Left ventricle myocardium inferior (tissue), 1 donor: ENCODE data around the gene CCHCR1. TPM values are rescaled to one million over a fixed set of nuclear protein-coding genes. Genes with fewer than 3 reads are reported as not detected.
"Not testable (repeated sequence)": the region's sequence is repeated elsewhere in the genome, so short reads cannot be mapped to it uniquely, and the experiment has no call there.

Experiments used
- DNase-seq: peaks from one replicate; pipeline ENCODE4 v3.0.0-alpha.2; 2020
- H3K27ac ChIP-seq: fragments of 200-600 bp; replicated peaks from 2 replicates; pipeline ENCODE4 v1.8.0; 2021
- H3K27me3 ChIP-seq: fragments of 200-600 bp; 2 replicates; pipeline ENCODE4 v1.8.0; 2021; ENCODE audit warnings: low read depth
- H3K36me3 ChIP-seq: fragments of 200-600 bp; 2 replicates; pipeline ENCODE4 v1.8.0; 2021
- H3K4me1 ChIP-seq: fragments of 200-600 bp; 2 replicates; pipeline ENCODE4 v1.8.0; 2021
- H3K4me3 ChIP-seq: fragments of 200-600 bp; 2 replicates; pipeline ENCODE4 v1.8.0; 2021; ENCODE audit warnings: mild to moderate bottlenecking, moderate library complexity
- H3K9me3 ChIP-seq: fragments of 200-600 bp; replicated peaks from 2 replicates; pipeline ENCODE4 v1.8.0; 2021
- CTCF ChIP-seq: fragments of 200-600 bp; IDR thresholded peaks from 2 replicates; pipeline ENCODE4 v1.8.0; 2021; ENCODE audit warnings: antibody characterized with exemption, mild to moderate bottlenecking, borderline replicate concordance
- intact Hi-C: fragments of 100-400 bp; cut with micrococcal nuclease; formaldehyde crosslinking; loops from one replicate; pipeline ENCODE4 v1.11.0; 2022
- long read RNA-seq: library from polyadenylated mRNA; unstranded; transcript quantifications from one replicate; pipeline ENCODE4 v2.0.0, GENCODE V29; 2021
- total RNA-seq: library from RNA; stranded (reverse); fragmentation: NEBNext Ultra II Directional; extraction: Animal tissue kit (Norgen Biotek cat#: 25700); gene quantifications from one replicate; pipeline ENCODE4 v1.2.1, GENCODE V29; 2021
- donor health status: DM: no; HTN: yes; CAD: no; lungs with severe emphysema.

CCHCR1 gene
- 13.3 TPM for total RNA-seq
- long read RNA-seq, transcript CCHCR1-201 (18 exons, 2,625 nt): major isoform, 11 of 20 reads
- long read RNA-seq, partial matches to known transcripts: 3 of 20 reads
- long read RNA-seq, other reads (novel, unspliced or antisense): 6 of 20 reads

GRCh38 chr6:31157513-31158139 is at the start of gene CCHCR1:
Gene CCHCR1, minus strand, starts transcription at chr6:31157802. Its CDS starts 202 bp downstream, at chr6:31157600.
- DNase-seq: no peak
- Histone ChIP-seq H3K36me3 (peaks cover 19% of the 10 kb centered on the region), H3K27me3 (no peaks in the 10 kb centered on the region), H3K4me1 (peaks cover 31% of the 10 kb centered on the region), H3K9me3 (no peaks in the 10 kb centered on the region), H3K27ac (peak within 1 kb of the TSS; percentile 79), H3K4me3 (peak within 1 kb of the TSS; percentile 73)
- intact Hi-C loops: no loop called here
- no peak for TF ChIP-seq CTCF

GRCh38 chr6:31205638-31206037 is 48.0 kb upstream of the CCHCR1 start:
- no peak for TF ChIP-seq CTCF
- Histone ChIP-seq H3K9me3 (peaks cover 5% of the 10 kb centered on the region), H3K36me3 (peaks cover 7% of the 10 kb centered on the region), H3K27ac (no peak overlapping the region), H3K4me1 (peaks cover 24% of the 10 kb centered on the region), H3K27me3 (no peaks in the 10 kb centered on the region), H3K4me3 (no peak overlapping the region)
- intact Hi-C loops: no loop called here
- no peak for DNase-seq

GRCh38 chr6:31204751-31205145 is 47.1 kb upstream of the CCHCR1 start:
- Histone ChIP-seq H3K9me3 (peaks cover 11% of the 10 kb centered on the region), H3K27me3 (no peaks in the 10 kb centered on the region), H3K36me3 (peaks cover 15% of the 10 kb centered on the region), H3K4me3 (no peak overlapping the region), H3K4me1 (peaks cover 26% of the 10 kb centered on the region), H3K27ac (peak overlapping the region; percentile 85)
- DNase-seq: no peak
- intact Hi-C loops: no loop called here
- no peak for TF ChIP-seq CTCF

- Histone ChIP-seq H3K4me1 (peaks cover 36% of the 10 kb centered on the region), H3K27me3 (no peaks in the 10 kb centered on the region), H3K4me3 (peak overlapping the region; percentile 59), H3K36me3 (peaks cover 18% of the 10 kb centered on the region), H3K9me3 (peaks cover 11% of the 10 kb centered on the region), H3K27ac (peak overlapping the region; percentile 85)
- TF ChIP-seq CTCF: no peak
- intact Hi-C loops: no loop called here
- DNase-seq: no peak
These were observed 45.9 kb upstream of the CCHCR1 start for GRCh38 chr6:31203345-31203979.

GRCh38 chr6:31202259-31203166 is 44.9 kb upstream of the CCHCR1 start:
- Histone ChIP-seq H3K4me1 (peaks cover 39% of the 10 kb centered on the region), H3K27me3 (no peaks in the 10 kb centered on the region), H3K4me3 (no peak overlapping the region), H3K36me3 (peaks cover 18% of the 10 kb centered on the region), H3K27ac (peak overlapping the region; percentile 85), H3K9me3 (peaks cover 11% of the 10 kb centered on the region)
- TF ChIP-seq CTCF: no peak
- no peak for DNase-seq
- intact Hi-C loops: no loop called here

- H3K27me3 ChIP-seq, DNase-seq: not testable (repeated sequence)
- peak overlapping the region; percentile 98 for H3K27ac ChIP-seq
- H3K9me3 ChIP-seq: peaks cover 11% of the 10 kb centered on the region
- H3K4me1 ChIP-seq: peaks cover 42% of the 10 kb centered on the region
- H3K36me3 ChIP-seq: peaks cover 18% of the 10 kb centered on the region
- peak overlapping the region; percentile 74 for H3K4me3 ChIP-seq
- intact Hi-C loops: loop anchor here (5.0 kb wide), 1 partner anchor 168 kb away; no protein-coding TSS in a partner anchor
These were observed 41.5 kb upstream of the CCHCR1 start for GRCh38 chr6:31199105-31199452.
